A204.1 (cell line): ENCODE data around the gene PRR35.

ENCODE experiments used
- FAIRE-seq: peaks from 2 replicates; lab custom pipeline; 2012; peaks lifted over from hg19 to GRCh38; lab: Jason Lieb, UNC

PRR35 gene

DNA sequence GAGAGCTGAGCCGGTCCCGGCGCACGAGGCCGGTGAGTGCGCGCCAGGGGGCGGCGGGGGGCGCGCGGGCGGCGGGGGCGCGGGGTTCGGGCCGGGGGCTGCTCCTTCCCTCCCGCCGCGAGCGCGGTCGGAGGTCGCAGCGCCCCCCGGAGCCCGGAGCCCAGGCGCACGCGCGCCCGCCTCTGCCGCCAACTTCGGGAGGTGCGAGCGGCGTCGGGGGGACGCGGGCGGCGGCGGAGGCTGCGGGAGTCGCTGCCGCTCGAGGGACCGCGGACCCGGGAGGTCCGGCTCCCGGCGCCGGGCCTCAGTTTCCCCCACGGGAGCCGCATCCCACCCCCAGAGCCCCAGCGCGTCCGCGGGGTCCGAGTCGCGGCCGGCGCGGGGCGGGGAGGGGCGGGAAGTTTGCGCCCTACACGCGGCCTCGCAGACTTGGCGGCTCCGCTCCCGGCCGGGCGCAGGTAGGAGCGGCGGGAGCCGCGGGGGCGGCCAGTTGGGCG lies at the start of gene PRR35:
Gene PRR35 (plus strand): TSS at position 191 of the 497 bp plus-strand sequence. CDS start 2,901 bp downstream, outside the sequence.
- no peak for FAIRE-seq

DNA sequence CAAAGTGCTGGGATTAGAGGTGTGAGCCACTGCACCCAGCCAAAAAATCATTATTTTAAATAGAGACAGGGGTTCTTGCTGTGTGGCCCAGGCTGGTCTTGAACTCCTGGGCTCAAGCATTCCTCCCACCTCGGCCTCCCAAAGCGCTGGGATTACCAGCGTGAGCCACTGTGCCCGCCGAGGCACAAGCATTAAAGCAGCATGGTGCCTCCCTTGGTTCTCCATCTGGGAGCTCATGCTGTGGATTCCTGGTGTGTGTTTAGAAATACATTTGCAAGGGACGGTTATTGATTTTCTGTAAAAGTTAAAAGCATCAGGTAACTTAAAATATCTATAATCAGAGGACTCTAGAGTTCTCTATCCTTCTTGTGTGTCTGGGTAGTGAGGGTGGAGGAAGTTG lies 47.4 kb upstream of the PRR35 start:
- FAIRE-seq, result no peak

DNA sequence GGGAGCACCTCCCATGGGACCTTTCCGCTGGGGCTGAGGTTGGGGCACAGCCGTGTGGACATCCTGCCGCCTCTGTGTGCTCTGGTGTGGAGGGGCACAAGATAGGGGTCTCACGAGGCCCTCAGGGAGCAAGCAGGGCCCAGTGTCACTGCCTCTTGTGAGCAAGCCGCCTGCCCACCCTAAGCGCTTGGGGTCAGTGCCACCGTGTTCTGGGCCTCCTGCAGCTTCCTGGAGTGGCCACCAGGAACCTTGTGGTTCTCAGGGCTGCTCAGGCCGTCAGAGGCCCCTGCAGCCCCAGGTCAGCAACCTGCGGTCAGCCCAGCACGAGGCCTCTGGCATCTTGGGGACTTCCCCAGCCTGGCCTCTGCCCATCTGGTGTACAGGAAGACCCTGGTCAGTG lies 46.2 kb upstream of the PRR35 start:
- FAIRE-seq, result no peak

DNA sequence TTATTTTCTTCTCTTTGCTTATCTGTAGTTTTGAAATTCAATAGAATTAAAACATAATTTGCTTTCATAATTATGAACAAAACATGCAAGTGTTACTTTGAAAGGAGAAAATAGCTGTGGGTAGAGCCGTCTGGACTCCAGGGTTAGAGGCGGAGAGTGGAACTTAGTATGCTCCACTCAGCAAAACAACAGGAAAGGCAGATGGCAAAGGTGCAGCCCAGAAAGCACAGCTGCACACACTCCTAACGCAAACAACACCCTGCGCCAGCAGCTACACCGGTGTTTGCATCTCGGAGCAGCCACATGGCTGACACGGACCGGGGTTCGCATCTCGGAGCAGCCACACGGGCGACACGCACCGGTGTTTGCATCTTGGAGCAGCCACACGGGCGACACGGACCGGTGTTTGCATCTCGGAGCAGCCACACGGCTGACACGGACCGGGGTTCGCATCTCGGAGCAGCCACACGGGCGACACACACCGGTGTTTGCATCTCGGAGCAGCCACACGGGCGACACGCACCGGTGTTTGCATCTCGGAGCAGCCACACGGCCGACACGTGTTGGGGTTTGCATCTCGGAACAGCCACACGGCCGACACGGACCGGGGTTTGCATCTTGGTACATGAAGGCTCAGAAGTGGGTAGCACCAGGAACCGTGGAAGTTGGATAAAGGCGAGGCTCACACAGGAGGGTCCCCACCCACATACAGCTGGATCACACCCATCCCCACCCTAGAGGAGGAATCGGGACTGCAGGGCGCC lies 44.8 kb upstream of the PRR35 start:
- no peak for FAIRE-seq

DNA sequence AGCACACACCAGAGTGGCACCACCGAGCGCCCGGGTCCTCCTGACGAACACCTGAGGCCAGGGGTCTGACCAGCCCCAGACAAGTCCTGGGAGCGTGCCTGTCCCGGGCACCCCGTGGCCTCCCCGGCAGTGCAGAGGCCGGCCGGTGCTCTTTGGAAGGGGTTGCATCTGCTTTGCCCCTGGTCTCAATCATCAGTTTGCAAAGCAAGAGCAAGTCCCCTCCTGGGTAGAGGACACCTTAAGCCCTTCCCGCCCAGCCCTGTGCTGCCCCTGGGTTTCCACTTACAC lies 44.3 kb upstream of the PRR35 start:
- no peak for FAIRE-seq

DNA sequence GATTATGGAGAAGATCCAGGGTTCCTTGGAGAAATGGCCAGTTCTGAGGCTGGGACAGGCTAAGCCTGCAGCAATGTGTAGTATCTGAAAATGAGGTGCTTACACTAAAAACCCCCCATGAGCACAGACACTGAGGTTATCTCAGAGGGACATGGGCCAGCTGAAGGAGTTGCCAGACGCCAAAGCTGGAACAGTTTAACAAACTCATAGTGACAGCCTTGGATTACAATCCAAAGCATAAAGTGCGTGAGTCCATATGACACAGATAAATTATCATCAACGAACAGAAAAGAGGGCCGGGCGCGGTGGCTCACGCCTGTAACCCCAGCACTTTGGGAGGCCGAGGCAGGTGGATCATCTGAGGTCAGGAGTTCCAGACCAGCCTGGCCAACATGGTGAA lies 43.9 kb upstream of the PRR35 start:
- FAIRE-seq, result no peak

DNA sequence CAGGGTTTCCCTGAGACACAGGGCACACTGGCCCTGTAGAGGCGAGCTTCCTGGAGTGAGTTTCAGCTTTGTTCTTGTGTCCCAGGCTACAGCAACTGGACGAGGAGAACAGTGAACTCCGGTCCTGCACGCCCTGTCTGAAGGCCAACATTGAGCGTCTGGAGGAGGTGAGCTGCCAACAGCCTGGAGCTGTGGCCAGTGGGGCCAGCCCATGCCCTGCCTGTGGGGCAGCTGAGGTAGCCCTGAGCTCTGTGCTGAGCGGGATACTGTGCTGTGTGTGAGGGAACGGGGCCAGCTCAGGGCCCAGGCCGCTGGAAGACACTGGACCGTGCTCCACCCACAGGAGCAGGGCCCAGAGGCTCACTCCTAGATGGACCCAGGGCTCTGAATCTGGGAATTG lies 41.3 kb upstream of the PRR35 start:
- FAIRE-seq, result no peak

DNA sequence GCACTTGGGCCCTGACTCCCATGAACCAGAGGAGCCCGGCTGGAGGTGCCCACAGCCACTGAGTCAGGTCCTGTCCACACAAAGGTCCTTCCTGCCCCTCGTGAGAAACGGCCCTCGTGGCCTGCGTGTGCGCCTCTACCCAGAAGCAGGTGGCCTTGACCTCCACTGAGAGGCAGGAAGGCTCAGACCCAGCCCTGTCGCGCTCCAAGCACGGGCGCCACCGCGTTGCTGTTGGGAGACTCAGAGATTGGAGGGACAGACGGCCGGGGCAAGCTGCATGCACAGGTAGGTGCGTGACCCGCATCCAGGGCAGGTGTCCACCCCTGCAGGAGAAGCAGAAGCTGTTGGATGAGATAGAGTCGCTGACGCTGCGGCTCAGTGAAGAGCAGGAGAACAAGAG lies 40.8 kb upstream of the PRR35 start:
- no peak for FAIRE-seq

DNA sequence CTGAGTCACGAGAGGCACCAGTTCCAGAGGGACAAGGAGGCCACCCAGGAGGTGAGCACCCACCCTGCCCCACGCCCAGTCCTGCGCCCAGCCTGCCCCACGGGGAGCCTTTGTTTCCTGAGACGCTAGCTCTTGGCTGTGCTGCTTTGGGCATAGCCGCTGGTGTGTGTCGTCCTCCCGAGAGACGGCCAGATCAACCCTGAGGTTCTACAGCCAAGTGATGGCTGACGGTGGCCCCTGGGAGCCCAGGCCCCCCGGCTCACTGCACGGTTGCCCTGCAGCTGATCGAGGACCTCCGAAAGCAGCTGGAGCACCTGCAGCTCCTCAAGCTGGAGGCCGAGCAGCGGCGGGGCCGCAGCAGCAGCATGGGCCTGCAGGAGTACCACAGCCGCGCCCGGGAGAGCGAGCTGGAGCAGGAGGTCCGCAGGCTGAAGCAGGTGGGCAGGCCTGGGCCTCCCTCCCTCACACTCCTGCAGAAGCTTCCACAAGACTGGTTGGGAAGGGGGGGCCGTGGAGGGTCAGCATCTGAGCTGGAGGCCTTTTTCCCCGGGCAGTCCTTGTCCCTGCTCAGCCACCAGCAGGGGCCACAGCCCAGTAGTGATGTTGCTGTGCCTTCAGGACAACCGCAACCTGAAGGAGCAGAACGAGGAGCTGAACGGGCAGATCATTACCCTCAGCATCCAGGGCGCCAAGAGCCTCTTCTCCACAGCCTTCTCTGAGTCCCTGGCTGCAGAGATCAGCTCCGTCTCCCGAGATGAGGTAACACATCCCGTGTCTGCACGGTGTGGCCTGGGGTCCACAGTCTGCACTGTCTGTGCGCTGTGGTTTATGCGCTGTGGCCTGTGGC lies 40.1 kb upstream of the PRR35 start:
- no peak for FAIRE-seq

DNA sequence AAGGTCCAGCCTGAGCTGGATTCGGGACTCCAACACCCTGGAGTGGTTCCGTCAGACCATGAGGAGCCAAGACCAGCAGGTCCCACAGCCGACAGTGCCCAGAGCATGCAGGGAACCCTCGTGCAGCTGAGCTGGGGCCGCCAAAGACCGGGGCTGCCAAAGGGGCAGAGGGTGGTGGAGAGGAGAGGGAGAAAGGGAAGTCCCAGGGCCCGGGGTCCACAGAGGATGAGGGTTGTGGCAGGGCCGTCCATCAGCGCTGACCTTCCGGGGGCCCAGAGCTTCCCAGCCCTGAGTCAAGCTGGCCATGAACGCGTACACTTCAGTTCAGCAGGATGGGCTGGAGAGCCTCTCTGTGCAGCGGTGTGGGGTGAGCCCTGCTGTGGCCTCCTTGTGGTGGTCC lies 39.3 kb upstream of the PRR35 start:
- FAIRE-seq, result no peak

DNA sequence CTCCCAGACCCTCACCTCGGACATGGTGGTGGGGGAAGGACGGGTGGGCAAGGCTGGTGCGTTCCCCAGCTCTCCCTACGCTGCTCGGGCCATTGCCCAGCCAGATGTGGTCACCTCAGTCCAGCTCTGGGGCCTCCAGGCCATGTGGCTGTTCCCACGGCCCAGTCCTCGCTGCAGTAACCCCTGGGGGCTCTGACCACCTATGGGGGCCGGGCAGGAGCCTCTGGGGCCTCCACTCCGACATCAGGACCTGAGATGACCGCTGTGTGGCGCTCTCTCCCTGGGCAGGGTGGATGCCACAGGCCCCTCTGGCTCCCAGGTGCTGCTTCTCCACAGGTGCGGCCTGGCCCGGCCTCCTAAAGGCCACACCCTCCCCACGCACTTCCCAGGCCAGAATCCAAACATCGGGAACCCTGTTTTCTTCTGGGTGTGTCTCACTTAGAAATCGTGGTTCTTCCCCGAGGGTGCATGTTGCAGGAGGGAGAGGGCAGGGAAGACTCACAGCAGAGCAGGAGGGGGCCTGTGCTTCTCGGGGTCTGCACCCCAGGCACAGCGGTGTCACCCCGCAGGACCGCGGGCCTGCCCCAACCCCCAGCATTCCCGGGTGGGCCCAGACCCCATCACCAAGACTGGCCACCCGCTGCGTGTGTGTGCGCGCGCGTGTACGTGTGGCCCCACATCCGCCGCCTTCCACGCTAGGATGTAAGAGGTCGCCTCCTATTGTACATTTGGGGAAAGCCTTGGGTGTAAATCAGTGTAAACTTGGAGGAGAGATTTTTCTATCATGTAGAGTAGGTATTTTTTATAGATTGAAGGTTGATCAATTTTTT lies 38.6 kb upstream of the PRR35 start:
- no peak for FAIRE-seq

DNA sequence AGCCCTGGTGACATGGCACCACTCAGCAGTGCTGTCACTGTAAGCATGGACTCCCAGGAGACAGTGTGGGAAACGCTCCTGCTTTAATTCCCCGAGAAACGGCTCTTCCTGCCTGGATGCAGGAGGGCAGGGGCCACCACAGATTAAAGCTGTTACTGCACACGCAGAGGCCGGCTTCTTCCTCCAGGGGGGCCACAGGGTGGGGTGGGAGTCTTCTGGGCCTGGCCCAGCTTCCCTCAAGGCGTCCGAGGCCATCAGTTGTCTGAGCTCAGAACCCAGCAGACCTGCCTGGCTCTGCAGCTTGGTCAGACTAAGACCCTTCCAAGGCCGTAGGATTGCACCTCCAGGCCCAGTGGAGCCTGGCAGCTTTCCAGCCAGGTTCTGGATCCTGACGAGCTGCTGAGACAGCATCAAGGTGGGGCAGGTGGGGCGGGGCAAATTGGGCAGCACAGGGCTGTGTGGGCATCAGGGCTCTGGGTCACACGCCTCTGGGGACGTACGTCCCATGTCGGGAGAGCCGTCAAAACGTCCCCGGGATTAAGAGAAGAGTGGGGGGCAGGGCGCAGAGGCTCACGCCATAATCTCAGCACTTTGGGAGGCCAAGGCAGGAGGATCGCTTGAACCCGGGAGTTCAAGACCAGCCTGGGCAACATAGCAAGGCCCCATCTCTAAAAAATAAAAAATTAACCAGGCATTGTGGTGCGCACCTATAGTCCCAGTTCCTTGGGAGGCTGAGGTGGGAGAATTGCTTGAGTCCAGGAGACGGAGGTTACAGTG lies 37.7 kb upstream of the PRR35 start:
- FAIRE-seq, result no peak

DNA sequence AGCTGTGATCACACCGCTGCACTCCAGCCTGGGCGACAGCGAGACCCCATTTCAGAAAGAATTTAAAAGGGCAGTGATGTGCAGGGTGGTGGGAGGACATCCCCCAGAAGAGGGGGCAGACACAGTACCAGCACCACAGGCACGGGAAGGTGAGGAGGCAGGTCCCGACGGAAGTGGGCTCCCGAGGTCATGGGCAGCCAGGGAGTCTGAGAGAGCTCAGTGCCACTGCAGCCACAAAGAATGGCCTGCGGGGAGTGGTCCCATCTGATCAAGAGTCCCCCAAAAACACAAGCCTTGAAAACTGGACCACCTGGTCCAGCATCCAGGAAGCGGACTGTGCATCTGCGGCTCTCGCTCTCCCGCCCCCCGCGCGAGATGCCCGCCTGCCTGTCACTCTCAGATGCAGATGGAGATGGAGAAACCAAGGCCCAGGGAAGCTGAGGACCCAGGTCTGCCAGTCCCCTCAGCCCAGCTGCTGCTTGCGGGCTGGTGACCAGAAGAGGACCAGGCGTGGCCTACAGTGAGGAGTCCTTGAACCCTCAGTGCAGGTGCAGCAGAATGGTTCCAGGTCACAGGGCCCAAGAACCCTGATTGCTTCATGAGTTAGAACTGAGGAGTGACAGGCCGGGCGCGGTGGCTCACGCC lies 37.0 kb upstream of the PRR35 start:
- no peak for FAIRE-seq

DNA sequence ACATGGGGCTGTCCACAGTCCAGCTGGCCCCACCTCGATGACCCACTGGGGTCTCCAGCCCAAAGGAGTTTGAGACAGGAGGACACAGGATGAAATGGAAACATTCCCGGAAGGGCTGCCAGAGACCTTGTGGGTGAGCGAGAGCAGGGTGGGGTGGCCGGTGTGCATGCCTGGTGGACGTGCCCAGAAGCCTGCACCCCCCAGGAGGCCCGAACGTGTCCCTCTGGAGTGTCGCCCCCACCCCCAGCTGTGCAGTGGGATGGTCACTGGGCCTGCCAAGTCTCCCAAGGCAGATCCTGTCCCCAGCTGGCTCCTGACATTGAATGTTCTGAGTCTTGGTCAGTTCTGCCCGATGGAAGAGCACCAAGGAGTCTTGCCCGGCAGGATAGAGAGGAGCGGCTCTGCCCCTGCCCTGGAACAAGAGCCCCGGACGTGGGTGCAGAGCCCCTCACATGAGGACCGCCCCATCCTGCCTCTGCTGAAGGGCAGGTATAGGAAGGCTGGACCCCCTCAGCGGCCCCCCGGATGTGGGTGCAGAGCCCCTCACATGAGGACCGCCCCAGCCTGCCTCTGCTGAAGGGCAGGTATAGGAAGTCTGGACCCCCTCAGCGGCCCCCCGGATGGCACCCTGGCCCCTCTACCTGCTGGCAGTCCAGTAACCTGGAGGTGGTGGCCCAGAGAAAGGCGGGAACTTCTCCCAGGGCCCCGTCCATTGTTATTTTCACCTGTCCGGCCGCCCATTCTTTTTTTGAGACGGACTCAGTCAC lies 35.7 kb upstream of the PRR35 start:
- no peak for FAIRE-seq

DNA sequence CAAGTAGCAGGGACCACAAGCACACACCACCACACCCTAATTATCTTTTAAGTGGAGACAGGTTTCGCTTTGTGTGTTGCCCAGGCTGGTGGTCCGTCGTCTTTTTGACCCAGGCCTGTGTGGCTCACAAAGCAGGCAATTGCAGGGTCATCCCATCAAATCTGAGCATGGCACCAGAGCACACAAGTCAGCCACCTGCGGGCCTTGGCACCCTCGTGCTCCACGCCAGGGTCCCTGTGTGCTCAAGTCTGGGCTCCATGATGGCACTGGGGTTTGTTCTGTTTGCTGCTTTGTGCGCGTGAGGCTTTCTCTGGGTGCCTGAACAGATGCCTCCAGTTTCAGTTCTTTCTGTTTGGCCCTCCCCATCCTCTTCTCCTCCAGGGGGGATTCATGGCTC lies 35.1 kb upstream of the PRR35 start:
- no peak for FAIRE-seq

DNA sequence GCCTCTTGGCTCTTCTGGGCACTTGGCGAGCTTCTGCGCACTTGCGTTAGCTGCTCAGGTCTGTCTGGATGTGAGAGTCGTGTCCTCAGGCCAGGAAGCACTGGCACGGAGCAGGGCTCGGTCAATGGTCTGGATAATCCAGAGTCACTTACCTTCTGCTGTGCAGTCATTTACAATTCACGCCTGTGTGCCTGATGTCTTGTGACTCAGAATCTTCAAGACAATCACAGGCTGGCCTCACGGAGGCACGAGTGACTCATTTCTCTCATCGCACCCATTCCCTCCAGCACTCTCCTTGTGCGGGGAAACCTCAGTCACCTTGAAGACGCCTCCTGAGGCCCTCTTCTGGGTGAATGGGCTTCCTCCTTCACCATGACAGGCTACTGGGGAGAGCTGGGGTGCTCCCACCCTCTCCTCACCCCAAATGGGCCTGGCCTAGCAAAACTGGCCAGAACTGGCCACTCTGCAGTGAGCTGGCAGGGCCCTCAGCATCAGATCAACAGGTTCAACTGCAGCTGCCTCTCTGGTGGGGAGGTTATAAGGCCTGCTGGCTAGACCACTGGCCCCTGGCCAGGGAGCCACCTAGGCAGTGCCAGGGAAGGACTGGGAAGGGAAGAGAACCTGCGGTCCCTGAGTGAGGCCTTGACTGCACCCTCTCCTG lies 34.5 kb upstream of the PRR35 start:
- no peak for FAIRE-seq

DNA sequence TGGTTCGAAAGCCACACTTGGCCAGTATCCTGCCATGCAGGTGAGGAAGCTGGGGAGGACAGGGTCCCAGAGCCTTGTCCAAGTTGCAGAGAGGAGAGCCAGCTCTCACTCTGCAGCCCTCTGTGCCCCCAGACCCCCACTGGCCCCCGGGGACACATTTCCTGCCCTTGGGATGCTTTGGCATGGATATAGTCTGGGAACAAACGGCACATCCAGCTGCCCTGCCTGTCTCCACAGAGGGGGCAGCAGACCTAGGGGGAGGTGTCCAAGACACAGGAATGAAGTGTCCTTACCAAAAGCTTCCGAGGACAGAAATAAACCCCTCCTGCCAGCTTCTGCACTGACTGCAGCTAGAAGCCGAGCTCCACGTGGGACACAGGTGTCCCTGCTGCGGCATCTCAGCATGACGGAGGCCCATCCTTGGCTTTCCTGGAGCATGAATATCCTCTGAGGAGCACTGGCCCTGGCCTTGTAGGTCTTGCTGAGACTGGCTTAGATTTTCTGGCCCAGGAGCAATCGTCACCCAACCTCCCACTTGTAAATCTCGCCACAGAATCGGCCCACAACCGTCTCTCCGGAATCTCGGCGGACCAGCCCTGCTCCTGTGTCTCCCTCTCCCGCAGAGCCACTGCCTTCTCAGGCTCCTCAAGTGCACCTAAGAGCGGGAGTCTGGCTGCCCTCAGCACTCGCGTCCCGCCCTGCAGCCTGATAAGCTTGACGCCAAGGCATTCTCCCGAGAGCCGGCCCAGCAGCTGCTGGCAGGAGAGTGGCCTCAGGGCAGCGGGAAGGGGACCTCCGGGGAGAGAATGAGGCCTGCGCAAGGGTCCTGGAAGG lies 33.8 kb upstream of the PRR35 start:
- no peak for FAIRE-seq

DNA sequence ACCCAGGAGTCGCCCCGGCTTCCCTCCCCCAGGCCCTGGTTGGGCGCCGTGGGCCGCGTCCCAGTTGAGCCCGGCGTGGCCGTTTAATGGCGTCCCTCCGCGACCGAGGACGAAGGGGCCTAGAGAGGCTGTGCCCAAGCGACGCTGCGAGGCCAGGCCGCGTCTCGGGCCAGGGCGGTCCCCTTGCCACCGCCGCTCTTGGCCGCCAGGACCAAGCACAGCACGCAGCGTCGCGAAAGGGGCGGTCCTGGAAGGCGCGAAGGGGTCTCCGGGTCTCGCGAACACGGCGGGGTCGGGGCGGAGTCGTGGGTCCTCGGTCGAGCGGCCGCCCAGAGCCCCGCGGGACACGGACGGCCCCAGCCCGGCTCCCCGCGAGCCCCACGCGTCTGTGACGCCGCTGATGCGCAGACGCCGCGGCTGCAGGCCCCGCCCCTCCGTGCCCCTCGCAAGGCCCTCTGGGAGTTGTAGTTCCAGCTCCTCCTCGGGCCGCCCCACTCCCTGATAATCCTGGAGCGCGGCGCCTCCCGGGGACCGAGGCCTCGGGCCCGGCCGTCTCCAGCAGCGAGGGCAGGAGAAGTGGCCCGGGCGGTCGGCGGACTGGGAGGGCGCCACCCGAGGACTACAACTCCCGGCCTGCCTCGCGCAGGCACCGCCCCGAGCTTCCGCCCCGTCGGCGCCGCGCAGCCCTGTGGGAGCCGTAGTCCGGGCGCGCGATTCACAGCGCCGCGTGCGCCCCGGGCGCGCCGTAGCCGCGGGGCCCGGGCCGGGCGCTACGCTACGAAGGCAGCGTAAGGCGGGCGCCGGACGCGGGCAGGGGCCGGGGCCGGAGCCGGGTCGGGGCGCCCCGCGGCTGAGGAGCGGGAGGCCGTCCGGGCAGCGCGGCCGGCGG lies 32.9 kb upstream of the PRR35 start, which contains the start of gene CAPN15:
Gene CAPN15 (plus strand): TSS at position 698 of the 889 bp plus-strand sequence. CDS start 19,127 bp downstream, outside the sequence.
- no peak for FAIRE-seq
